PFSK-1 (cell line): Measurements from ENCODE around the gene FAM186B.

Experiments used
- FOXP2 ChIP-seq: optimal IDR thresholded peaks from 2 replicates; pipeline ENCODE3; 2011; ENCODE audit warnings: borderline replicate concordance, control low read depth, inconsistent platforms; ENCODE audit not compliant: insufficient read depth; ENCODE audit errors: extremely low read length, extremely low read depth
- POLR2AphosphoS5 ChIP-seq: IDR thresholded peaks from 2 replicates; pipeline ENCODE4 v1.6.1; 2012; ENCODE audit warnings: low read depth, mild to moderate bottlenecking, control low read depth, low read length, moderate library complexity
- SIN3A ChIP-seq: IDR thresholded peaks from 2 replicates; pipeline ENCODE4 v1.6.1; 2012; ENCODE audit warnings: mild to moderate bottlenecking, low read length, moderate library complexity, borderline replicate concordance; ENCODE audit not compliant: insufficient read depth
- TAF1 ChIP-seq: IDR thresholded peaks from 2 replicates; pipeline ENCODE4 v1.6.1; 2012; ENCODE audit warnings: low read length, control low read depth, borderline replicate concordance; ENCODE audit not compliant: insufficient read depth

DNA sequence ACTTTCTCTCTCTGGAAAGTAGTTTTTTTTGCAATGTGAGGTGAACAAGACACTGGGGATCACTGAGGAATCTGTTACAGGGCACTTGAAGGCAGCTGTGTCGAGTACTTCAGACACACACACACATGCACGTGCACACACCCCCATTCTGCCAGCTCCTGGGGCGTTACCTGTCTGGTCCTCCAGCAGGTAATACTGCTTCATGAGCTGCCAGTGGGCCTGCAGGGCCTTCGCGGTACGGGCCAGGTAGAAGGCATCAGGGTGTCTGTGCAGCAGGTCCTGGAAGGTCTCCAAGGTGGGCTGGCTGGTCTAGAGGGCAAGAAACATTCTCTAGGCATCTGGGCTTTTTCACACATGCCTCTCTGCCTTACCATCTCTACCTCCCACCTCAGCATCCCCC lies 42.6 kb downstream of the FAM186B start:
- TF ChIP-seq FOXP2 (no peak), POLR2AphosphoS5 (no peak), TAF1 (no peak), SIN3A (no peak)
